GM13976 (cell line): Measurements from ENCODE around the gene GNG7.
"Not testable (repeated sequence)": the region's sequence is repeated elsewhere in the genome, so short reads cannot be mapped to it uniquely, and the experiment has no call there.

ENCODE experiments used
- DNase-seq: peaks from one replicate; pipeline ENCODE4 v3.0.0; 2012; ENCODE audit warnings: low spot score
- in situ Hi-C: fragments of 300-500 bp; cut with MboI; formaldehyde crosslinking; loops from one replicate; pipeline ENCODE4 v1.12.0; 2022; ENCODE audit warnings: low sequenced_read_pairs, mixed read lengths, inconsistent platforms; ENCODE audit not compliant: unreplicated experiment
- TF ChIP-seq, protein P1 (sequence below): IDR thresholded peaks from 2 replicates; pipeline ENCODE4 v1.5.1; 2012; ENCODE audit warnings: borderline replicate concordance, mild to moderate bottlenecking; ENCODE audit not compliant: insufficient read depth; ENCODE audit errors: extremely low read depth, missing control alignments, control extremely low read depth

Gene GNG7

DNA sequence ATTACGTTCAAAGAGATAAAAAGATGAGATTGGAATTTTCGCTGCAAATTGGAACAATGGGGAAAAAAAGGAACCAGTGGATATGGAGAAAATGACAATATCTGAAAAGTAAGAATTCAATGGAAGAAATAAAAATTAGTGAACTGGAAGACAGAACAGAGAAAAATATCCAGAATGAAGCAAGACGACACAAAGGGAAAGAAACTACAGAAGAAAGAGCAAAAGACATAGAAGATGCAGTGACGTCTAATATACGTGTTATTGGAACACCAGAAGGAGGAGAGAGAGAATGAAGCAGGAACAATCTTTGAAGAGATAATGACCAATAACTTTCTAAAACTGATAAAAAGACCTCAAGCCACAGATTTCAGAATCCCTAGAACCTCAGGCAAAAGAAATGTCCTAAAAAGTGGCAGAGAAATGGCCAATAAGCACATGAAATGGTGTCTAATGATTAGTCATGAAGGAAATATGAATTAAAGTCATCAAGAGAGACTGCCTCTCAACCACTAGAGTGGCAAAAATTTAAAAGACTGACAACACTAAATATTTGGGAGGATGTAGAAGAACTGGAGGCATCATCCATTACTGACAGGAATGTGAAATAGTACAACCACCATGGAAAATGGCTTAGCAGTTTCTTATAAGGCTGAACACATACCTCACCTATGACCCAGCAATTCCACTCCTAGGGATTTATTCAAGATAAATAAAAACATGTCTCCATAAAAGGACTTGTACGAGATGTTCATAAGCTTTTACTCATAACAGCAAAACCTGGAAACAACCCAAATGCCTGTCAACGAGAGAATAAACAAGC, 170.0 kb downstream of the GNG7 start:
- TF ChIP-seq, protein P1, sequence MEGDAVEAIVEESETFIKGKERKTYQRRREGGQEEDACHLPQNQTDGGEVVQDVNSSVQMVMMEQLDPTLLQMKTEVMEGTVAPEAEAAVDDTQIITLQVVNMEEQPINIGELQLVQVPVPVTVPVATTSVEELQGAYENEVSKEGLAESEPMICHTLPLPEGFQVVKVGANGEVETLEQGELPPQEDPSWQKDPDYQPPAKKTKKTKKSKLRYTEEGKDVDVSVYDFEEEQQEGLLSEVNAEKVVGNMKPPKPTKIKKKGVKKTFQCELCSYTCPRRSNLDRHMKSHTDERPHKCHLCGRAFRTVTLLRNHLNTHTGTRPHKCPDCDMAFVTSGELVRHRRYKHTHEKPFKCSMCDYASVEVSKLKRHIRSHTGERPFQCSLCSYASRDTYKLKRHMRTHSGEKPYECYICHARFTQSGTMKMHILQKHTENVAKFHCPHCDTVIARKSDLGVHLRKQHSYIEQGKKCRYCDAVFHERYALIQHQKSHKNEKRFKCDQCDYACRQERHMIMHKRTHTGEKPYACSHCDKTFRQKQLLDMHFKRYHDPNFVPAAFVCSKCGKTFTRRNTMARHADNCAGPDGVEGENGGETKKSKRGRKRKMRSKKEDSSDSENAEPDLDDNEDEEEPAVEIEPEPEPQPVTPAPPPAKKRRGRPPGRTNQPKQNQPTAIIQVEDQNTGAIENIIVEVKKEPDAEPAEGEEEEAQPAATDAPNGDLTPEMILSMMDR, result no peak
- DNase-seq, result no peak
- in situ Hi-C loops, result no loop called here

DNA sequence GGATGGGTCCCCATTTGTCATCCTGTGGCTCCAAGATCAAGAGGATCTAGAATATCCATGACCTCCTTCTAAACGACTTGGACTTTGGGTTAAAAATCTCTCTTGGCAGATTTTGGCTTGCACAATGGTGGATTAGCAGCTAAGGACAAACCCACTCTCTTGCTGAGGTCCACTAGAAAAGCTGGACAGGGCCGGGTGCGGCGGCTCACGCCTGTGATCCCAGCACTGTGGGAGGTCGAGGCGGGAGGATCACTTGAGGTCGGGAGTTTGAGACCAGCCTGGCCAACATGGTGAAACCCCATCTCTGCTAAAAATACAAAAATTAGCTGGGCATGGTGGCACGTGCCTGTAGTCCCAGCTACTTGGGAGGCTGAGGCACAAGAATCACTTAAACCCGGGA, 172.6 kb downstream of the GNG7 start:
- in situ Hi-C loops, DNase-seq: not testable (repeated sequence)

DNA sequence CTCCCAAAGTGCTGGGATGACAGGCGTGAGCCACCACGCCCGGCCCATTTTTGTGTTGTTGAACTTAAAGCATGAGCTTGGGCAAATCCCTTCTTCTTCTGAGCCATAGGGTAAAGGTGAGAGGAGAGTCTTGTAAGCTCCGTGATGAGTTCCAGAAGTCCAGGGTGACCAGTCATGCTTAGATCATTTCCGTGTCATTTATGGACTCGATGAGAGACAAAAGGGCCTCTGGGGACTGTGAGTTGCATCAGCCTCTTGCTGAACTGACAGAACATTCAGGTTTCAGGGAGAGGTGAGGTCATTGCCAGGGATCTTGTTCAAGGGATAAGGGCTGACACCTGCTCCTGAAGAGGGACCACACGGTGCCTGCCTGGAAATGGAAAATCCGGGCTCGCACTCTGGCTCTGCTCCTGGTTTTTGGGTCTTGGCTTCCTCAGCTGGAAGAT, 173.0 kb downstream of the GNG7 start:
- in situ Hi-C loops, result no loop called here
- peak; percentile 66 for DNase-seq
- TF ChIP-seq, protein P1, result no peak

DNA sequence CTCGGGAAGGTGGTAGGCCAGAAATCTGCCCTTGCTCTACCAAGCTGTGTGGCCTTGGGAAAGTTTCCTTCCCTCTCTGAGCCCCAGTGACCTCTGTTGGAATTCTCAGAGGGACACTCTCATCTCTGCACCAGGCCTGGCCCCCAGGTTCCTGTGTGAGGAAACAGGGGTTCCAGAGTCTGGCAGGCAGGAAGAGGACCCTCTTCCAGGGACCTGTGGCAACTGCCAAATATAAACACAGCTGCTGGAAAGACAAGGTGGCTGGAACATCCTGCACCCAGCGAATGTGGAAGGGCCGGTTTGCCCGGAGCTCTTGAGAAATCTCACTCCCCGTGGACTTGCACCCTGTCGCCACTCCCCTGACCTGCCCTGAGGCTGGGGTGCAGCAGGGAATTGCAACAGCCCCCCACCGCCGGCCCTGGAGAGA, 173.8 kb downstream of the GNG7 start:
- TF ChIP-seq, protein P1, result no peak
- DNase-seq, result no peak
- in situ Hi-C loops, result no loop called here

DNA sequence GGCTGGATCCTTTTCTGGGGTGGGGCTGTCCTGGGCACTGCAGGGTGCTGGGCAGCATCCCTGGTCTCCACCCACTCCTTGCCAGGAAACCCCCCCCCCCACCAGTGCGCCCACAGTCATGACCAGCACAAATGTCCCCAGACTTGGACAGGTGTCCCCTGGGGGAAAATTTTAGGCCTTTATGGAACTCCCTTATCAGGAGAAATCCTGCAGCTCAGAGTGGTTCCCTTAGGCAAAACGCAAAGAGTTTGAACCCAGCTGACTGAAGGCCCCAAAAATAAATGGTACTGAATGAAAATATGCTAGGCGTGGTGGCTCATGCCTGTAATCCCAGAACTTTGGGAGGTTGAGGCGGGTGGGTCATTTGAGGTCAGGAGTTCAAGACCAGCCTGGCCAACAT, 174.8 kb downstream of the GNG7 start:
- TF ChIP-seq, protein P1, result no peak
- in situ Hi-C loops, result no loop called here
- DNase-seq, result no peak

DNA sequence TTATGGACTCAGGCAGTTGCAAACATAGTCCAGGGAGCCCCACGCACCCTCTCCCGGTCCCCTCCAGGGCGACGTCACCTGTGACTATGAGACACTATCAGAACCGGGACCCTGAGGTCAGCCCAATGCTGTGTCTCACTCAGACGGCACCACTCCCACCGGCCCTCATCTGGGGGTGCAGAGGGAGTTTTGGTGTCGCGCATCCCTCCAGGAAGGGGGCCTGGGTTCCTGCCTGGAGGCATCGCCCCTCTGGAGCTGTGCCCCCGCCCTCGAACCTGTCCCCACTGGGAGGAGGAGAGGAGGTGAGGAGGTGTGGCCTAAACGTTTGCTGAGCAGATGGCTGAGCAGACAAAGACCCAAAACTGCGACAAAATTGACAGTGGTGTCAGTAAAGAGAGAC, 175.3 kb downstream of the GNG7 start:
- DNase-seq, result no peak
- TF ChIP-seq, protein P1, result no peak
- in situ Hi-C loops, result no loop called here
